HG03108 (cell line): Measurements from ENCODE around the gene TCF7.

Experiments used
- ATAC-seq: cut with Tn5 transposase; IDR thresholded peaks from one replicate; pipeline ENCODE4 v1.9.1; 2021; ENCODE audit warnings: moderate library complexity; ENCODE audit not compliant: unreplicated experiment

Gene TCF7

DNA sequence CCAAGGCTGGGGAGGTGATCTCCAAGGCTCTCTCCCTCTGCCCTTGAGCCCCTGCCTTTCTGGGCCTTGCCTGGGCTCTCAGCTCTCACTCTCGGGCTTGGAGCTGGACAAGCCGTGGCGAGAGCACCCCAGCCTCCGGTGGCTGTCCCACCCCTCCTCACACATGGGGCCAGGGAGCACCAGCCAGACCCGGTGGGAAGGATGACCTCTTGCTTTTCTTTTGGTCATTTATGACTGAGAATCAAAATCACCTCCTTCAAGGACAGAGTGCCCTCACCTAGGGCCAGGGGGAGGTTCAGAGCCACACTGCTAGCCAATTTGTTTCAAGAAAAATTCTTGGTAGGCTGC is 14.1 kb downstream of the TCF7 start:
- no peak for ATAC-seq

DNA sequence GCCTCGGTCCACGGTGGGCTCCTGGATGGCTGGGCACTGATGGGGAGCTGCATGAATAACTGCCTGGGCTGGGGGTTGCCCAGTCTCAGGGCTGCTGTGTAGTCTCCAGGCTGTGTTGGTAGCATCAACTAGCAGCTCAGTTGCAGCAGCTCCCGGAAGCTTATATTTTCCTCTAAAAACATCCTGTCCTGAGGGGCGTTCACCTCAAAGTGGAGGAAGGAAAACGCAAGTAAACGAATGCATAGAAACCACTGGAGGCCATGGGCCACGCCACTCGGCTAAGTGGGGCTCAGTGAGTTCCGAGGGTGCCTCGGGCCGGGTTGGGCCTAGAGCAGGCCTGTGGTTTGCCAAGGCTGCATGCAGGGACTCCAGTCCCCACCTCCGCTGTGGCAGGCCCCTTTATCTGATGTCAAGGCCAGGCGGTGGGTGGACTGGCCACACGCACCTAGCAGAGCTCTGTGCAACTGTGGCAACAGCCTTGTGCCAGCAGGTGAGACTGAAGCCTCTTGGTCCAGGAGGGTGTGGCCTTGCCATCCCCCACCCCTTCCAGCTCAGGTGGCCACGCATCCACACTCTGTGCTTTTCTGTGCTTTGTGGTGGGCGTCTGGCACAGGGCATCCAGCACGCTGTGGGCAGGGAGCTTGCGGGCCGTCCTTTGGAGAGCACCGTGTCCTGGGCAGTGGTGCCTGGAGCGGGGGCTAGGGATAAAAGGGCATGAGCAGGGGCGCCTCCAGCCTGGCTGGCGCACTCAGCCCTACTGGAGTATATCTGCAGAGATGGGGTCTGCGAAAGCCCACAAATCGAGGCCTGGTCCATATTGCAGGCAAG is 15.1 kb downstream of the TCF7 start:
- no peak for ATAC-seq

DNA sequence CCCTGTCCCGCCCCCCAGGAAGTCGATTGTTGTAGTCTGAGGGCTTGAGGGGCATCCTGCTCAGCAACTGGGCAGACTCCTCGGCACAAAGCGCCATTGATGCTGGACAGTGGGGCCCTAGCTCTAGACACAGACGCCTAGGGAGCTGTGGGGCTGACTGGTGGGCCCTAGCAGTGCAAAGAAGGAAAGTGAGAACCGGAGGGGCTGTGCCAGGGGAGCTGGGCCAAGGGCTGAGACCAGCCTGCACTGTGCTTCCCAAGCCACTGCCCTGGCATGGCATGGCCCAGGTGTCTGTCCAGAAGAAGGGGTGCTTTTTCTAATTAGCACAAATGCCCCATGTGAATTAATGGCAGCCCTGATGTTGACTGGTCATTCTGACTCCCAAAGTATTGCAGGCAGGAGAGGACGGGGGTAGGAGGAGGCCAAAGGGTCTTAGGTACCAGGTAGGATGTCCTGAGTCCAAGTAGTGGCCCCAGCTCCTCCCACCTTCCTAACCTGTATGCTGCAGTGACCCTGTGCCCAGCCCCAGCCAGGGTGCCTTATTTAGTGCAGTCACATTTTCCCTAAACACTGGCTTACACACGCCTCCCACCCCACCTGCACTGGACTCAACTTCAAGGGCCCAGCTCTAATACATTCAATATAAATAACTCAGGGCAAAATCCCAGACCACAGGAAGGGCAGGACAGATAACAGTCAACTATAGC is 15.9 kb downstream of the TCF7 start:
- ATAC-seq, result no peak

DNA sequence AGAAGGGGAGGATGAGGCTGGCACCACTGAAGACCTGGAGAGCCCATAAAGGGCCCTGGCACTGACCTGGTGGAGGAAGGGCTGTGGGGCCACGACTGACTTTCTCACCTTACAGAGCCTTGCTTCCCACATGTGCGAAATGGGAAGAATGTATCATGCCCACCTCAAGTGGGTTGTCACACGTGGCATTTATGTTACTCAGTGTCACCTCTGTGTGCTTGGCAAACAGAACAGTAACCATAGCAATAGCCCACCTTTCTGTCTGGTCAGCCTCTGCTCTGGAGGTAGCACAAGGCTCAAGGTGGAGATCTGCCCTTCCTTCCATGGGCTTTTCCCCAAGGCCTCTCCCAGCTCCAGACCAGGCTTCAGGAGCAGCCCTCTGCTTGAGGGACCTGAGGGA is 16.7 kb downstream of the TCF7 start:
- ATAC-seq, result no peak

DNA sequence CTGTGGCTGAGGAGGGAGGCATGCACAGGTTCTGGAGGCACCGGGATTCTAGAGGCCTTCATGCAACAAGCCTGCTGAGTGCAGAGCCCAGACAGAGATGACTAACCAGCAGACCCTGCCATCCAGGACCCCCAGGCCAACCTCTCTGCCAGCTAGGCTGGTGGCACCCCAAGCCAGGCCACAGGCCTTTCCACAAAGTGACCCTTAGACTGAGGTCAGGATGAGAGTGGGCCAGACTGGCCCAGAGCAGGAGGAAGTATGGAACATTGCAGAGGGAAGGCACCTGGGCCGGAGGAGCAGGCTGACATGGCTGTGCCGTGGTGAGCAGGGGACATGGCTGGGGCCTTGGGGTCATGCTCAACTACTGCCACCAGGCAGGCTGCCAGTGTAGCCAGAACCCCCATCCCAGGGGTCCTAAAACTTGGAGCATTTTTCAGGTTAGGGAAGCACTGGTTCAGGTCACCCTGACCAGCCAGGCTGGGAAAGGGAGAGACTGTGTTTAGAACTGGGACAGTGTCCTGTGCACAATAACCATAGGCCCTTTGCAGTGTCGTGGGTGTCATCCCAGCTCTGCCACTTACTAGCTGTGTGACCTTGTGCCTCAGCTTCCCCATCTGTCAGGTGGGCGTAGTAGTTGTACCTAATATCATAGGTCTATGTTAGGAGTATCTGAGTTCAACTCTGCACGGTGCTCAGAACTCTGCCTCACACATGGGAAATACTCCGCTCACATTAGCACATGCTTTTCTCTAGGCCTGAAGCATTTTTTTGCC is 17.3 kb downstream of the TCF7 start:
- ATAC-seq, result no peak

DNA sequence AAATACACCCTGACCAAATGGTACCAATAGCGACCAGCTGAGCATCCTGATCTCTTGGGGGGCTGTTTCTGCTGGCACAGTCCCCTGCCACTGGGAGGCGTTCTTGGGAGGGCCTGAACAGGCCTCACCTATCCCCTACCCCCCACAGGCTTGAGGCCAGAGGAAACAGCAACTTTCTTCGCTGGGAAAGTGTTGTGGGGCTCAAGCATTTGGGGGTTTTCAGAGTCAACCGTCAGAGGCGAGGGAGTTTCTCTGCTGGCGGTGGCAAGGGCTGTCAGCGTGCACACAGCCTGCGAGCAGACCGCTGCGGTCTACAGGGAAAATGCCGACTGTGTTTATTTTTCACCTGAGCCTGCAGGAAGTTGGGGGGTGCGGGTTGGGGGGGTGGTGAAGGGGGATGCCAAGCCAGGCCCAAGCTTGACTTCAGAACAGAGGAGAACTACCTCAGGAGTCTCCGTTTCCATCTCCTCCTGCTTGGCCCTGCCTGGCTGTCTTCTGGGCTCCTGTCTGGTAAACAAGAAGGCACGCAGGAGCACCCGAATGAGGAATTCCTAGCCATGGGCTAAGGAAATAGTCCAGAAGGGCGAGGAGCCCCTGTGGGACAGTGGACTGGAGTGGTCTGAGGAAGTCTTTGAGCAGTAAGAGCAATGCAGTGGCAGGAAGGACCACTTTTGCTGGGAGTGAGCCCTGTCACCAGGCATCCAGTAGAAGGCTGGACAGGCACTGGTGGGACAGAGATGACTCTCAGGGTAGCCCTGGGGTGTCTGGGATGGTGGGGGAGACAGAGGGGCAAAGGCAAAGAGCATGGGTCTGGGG is 18.1 kb downstream of the TCF7 start:
- peak; percentile 73 for ATAC-seq

DNA sequence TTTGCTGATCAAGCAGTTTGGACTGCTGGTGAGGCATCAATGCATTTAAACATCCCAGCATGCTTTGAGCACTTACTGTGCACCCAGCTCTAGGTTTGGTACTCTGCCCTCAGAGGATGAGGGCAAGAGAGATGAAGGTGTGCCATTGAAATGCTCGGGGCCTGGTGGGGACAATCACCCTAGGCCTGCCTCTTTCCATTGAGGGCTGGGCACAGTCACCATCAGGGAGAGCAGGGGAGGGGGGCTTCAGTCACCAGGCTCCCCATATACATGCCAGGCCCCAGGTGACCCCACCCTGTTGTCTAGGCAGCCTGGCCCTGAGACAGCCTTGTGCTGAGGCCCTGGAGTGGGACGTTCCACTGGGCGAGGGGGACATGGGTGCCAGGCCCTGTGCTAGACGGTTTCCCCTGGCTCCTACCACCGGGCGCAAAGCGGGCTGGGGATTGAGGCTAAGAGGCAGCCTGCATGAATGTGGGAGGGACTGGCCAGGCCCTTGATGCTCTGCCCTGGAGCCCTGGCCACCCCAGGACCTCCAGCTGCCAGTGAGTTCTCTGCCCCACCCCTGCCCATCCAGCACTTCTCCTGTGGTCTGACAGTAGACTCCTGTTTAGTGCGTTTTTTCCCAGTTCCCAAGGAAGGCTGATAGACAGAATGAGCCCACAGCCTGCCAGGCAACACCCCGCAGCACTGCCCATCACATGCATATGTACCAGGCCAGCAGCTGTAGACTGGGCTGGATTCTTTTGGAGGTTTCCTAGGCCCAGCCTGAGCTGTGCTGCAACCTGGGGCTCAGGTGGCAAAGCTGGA is 18.9 kb downstream of the TCF7 start:
- ATAC-seq, result no peak

DNA sequence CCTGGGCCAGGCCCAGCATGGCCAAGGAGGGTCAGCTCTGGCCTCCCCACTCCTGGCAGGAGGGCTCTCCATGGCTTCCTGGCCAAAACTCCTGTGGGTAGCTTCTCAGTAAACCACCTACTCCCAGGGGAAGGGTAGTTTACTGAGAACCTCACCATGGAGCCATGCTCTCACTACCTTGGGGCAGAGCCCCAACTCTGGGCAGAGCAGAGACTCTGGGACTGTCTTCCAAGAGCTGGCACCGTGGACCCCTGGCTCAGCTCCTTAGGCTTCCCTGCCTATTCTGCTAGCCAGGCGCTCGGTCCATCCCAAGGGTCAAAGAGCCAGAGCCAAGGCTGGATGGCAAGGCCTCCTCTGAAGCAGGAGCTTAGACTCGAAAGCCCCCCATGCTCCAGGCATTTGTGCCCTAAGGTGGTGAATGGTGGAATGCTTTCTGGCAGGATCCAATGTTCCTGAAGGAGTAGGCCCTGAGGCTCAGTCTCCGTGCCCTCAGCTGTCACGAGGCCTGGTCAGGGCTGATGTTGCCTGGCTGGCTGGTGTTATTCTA is 19.6 kb downstream of the TCF7 start:
- ATAC-seq, result no peak

DNA sequence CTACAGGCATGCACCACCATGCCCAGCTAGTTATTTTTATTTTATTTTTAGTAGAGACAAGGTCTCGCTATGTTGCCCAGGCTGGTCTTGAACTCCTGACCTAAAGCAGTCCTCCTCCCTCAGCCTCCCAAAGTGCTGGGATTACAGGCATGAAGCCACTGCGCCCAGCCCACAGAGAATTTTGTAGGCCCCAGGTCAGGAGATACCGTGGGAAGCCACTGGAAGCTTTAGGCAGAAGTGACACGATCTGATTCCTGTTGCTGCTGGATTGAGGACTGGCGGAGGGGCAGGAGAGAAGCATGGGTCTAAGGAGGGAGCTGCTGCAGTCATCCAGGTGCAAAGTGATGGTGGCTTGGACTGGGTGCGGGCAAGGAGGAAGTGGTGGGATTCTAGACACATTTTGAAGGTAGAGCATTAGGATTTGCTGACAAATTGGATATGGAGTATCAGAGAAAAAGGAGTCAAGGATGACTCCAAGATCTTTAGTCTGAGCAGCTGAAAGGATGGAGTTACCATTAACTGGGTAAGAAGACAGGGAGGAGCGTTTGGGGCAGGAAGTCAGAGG is 20.7 kb downstream of the TCF7 start:
- no peak for ATAC-seq

DNA sequence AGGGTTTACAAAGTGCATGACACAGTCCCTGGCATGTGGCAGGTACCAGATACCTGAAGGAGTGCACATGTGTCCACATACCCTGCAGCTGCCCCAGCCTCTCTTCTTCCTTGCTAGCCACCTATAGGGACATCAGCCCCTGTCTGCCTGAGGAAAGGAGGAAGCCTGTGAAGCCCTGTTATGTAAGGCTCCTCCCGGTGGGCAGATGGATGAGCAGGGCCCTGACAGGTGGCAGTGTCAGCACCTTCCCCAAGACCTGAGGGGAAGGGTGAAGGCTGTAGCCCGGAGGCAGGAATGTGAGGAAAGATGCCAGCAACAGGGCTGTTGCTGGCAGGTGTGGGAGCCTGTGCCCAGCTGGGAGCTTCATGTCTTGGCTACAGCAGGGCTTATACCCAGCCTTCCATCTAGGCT is 21.7 kb downstream of the TCF7 start:
- ATAC-seq, result no peak

DNA sequence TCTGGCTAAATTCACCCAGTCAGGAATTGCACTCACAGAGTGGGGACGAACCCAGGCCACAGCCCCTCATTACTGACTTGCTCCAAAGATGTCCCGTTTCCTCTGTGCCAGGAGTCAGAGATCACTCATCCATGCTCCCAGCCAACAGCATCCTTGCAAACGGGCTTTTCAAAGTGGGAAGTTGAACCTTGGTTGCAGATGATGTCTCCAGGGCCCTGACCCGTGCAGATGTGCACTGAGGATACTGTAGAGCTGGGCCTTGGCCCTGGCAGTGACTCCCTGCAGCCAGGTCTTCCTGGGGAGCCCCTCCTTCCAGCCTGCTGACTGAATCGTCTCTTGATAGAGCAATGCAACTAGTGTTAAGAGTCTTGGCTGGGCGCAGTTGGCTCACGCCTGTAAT is 22.3 kb downstream of the TCF7 start:
- no peak for ATAC-seq

DNA sequence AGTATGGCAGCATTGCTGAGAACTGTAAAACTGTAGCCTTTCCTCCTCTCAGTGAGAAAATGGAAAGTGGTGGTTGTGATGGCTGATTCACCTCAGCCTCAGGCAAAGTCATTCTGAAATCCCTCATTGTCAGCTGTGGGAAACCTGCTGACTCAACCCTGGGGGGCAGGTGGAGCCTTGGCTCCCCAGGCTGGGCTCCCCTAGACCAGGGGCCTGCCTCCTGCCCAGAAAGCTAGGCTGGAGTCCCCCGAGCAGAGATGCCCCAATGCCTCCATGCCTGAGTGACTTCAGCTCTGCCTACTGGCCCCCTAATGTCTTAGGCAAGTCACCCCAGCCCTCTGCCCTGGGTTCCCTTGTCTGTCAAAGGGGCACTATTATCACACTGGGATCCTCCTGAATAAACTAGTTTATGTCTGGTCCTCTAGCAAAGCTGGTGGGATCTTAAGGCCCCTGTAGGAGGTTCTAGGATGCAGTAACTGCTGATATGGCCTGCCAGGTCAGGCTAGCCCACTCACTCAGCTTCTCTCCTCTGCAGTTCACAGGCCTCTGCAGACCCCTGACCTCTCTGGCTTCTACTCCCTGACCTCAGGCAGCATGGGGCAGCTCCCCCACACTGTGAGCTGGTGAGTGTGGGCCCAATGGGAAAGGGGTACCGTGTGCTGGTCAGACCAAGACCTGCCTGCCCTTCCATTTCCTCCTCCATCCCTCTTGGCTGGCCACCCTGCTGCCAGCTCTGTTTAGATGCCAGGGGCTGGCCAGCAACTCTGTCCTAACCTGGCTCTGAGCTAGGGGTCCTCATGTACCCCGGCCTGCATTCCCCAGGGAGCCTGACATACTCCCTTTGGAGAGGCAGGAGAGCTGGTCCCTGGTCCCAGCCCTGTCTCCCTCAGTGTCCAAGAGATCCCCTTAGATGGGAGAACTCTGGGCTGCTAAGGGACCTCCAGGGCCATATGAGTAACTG is 24.2 kb downstream of the TCF7 start:
- ATAC-seq, result peak; percentile 72

DNA sequence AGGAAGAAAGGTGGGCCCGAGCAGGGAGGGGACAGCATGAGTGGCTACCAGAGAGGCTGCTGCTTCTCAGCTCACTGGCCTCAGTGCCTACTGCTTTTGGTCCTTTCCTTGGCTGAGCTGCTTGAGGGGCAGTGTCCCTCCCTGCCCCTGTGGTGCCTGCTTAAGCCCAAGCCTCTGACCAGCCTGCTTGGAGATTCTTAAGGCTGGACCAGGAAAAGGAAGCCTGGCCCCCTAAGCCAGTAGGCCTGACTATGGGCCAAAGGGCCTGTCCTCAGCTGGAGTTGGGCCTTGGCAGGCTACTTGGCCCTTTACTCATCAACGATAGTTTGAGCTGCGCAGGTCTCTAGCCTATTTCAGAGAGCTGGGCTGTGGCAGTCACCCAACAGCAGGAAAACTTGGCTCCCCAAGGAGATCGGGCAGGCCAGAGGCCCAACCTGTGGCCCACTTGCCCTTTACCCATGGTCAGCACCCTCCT is 24.9 kb downstream of the TCF7 start:
- no peak for ATAC-seq

DNA sequence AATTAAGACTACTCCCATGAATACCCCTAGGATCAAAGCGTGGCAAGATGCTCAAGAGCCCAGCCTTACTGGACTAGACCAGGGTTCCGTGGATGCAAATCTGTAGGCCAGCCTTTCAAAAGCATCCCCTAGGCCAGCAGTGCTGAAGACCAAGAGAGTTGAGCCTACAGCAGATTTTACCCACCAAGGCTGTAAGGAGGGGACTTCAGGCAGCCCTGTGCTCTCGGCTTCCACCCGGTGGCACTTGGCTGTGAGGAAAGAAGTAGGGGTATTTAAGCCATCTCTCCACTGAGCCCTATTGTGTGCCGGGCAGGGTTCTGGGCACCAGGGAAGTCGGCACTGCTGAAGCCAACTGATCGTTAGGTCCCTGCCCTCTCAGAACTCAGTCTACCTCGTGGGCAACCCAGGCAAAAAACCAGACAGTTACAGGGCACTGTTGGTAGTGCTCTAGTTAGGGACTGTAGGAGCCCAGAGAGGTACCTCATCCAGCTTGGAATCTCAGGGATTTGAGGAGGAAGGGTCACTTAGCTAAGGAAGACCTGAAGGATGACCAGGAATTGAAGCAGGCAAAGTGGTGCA is 25.5 kb downstream of the TCF7 start:
- no peak for ATAC-seq

DNA sequence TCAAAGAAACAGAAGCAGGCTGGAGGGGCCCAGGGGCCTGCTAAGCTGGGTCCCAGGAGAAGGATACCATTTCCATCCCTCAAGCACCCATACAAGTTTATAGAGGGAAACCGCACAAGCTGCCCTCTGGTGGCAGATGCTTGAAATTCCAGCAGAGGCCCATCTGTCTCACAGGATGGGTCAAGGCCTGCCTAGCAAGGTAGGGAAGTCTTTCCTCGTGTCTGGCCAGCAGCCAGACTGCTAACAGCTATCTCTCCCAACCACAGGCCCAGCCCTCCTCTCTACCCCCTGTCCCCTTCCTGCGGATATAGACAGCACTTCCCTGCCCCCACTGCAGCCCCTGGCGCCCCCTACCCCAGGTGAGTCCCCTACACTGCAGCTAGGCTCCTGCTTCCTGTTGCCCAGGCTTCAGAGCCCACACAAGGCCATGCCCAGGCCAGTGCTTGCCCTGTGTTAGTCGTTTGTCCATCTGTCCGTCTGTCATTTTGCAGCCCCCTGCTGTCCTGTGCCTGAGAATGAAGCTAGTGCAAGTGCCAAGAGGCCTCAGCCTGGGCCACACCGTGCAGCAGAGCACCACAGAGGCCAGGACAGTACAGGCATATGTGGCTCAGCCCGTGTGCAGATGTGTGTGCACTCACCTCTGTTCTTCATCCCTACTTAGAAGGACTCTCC is 26.2 kb downstream of the TCF7 start:
- peak; percentile 28 for ATAC-seq

DNA sequence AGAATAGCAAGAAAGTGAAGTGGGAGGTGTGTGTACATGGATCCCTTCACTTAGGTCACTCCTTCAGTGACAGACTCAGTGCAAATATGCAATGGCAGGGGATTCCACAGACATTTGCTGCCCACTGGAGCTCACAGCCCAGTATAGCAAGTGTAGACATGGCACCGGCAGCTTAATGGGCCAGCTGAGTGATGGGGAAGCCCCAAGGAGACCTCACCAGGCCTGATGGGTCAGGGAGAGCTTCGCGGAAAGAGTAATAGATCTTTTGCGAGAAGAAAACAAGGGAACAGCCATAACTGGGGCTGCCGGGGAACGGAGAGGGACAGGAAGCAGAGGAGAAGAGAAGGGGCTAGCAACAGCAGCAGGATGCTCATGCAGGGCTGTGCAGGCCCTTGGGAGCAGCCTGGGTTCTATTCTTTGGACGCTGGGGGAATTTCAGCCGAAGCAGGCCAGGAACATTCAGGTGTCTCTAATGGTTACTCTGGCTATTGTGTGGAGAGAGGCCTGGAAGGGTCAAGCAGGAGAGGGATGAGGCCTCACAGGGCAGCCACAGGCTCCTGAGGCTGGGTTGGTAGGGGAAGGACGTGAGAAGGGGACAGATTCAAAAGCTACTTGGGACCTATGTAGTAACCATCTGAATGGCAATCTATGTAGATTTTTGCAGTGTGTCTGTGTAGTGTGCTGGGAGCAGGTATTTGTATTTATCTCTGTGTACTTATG is 27.0 kb downstream of the TCF7 start:
- no peak for ATAC-seq

DNA sequence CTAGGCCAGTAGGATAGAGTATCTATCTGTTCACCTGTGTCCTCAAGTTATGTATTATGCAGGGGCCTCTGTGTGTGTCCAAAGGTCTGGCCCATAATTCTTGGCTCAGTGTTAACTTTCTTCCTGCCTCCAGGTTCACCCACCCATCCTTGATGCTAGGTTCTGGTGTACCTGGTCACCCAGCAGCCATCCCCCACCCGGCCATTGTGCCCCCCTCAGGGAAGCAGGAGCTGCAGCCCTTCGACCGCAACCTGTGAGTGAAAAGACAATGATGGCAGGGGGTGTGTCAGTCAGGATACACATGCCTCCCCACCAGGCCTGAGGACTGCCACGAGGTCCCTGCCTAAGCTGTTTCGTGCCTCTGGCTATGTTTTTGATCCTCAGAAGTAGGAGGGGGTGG is 27.6 kb downstream of the TCF7 start:
- ATAC-seq, result no peak
